Measurements from ENCODE around the gene NOTCH4.

- TF ChIP-seq POLR2A (IDR thresholded peaks at IDR 0.05) (no peak), CTCF (IDR thresholded peaks at IDR 0.05) (no peak), POLR2AphosphoS5 (IDR thresholded peaks at IDR 0.05) (no peak), EP300 (IDR thresholded peaks at IDR 0.05) (no peak)
Measured at GRCh38 chr6:32267035-32267434, 43.2 kb upstream of the NOTCH4 start.
